SK-N-MC (cell line): ENCODE measurements around the gene JAKMIP1.

Source experiments
- EZH2 ChIP-seq: fragments of 200-600 bp; sonication (generic); IDR thresholded peaks from one replicate; pipeline ENCODE4 v1.6.1; 2017; ENCODE audit warnings: antibody characterized with exemption
- POLR2AphosphoS5 ChIP-seq: IDR thresholded peaks from 2 replicates; pipeline ENCODE4 v1.6.1; 2012; ENCODE audit warnings: mild to moderate bottlenecking, low read depth, low read length, borderline replicate concordance

GRCh38 chr4:6059375-6059805, 141.0 kb downstream of the JAKMIP1 start:
- TF ChIP-seq POLR2AphosphoS5 (no peak), EZH2 (no peak)
